Activated CD4-positive, alpha-beta T cell treated with anti-CD3 and anti-CD28 coated beads for 36 hours (primary cell): ENCODE data around the gene METTL3. TPM values are rescaled to one million over a fixed set of nuclear protein-coding genes. Genes with fewer than 3 reads are reported as not detected.

Source experiments
- total RNA-seq, 2 experiments: library from RNA; stranded (reverse); gene quantifications; one replicate each; pipeline ENCODE4 v1.2.3, GENCODE V29; 2021

Gene METTL3
- total RNA-seq, 2 experiments from 2014 or later = 64.0 to 67.4 TPM

Other genes with a start within 250 kb of the METTL3 start
- 1,000 to 10,000 TPM; 1,155 to 1,665 TPM for gene HNRNPC, start 241.9 kb downstream of the METTL3 start, total RNA-seq
- under 1 TPM; 0.14 to 0.21 TPM for gene RPGRIP1, start 231.3 kb downstream of the METTL3 start, total RNA-seq
- gene SUPT16H, start 127.3 kb downstream of the METTL3 start, total RNA-seq = 100 to 1,000 TPM; 177 to 179 TPM
- gene CHD8, start 55.2 kb downstream of the METTL3 start, total RNA-seq = 100 to 1,000 TPM in 1 of 2 experiments, 10 to 100 TPM in 1; 84.3 to 104 TPM
- 10 to 100 TPM; 21.2 to 22.0 TPM for gene RAB2B, start 34.4 kb downstream of the METTL3 start, total RNA-seq
- 10 to 100 TPM; 79.5 to 85.6 TPM for gene TOX4, start 34.1 kb downstream of the METTL3 start, total RNA-seq
- gene SALL2, start 15.0 kb upstream of the METTL3 start, total RNA-seq = 1 to 10 TPM; 5.5 to 6.3 TPM
- not detected for gene OR10G3, start 68.7 kb upstream of the METTL3 start, total RNA-seq
- gene OR10G2, start 123.6 kb upstream of the METTL3 start, total RNA-seq = not detected
- not detected for gene OR4E2, start 142.5 kb upstream of the METTL3 start, total RNA-seq
- gene OR4E1, start 162.5 kb upstream of the METTL3 start, total RNA-seq = under 1 TPM; 0.07 to 0.11 TPM